ENCODE measurements around the gene GALNT15. TPM values are rescaled to one million over a fixed set of nuclear protein-coding genes. Genes with fewer than 3 reads are reported as not detected.

GALNT15 gene, protein sequence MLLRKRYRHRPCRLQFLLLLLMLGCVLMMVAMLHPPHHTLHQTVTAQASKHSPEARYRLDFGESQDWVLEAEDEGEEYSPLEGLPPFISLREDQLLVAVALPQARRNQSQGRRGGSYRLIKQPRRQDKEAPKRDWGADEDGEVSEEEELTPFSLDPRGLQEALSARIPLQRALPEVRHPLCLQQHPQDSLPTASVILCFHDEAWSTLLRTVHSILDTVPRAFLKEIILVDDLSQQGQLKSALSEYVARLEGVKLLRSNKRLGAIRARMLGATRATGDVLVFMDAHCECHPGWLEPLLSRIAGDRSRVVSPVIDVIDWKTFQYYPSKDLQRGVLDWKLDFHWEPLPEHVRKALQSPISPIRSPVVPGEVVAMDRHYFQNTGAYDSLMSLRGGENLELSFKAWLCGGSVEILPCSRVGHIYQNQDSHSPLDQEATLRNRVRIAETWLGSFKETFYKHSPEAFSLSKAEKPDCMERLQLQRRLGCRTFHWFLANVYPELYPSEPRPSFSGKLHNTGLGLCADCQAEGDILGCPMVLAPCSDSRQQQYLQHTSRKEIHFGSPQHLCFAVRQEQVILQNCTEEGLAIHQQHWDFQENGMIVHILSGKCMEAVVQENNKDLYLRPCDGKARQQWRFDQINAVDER
- 0.21 and 0.24 TPM in 2 replicates for total RNA-seq

DNA sequence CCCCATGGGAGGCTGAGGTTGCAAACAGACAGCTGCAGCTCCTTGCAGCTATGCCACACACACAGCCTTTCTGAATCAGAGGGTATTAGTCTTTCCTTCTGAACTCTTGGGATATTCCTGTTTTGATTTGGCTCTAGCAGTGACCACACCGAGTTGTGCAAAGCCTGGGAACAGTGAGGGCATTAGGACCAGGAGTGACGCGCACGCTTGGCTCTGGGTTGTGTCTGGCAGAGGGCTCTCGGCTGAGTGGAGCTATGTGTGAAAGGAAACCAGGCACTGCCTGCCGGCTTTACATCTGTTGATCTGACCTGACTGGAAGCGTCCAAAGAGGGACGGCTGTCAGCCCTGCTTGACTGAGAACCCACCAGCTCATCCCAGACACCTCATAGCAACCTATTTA lies at the start of gene GALNT15:
TSS of gene GALNT15 (plus strand) at position 292 of the 400 bp plus-strand sequence. CDS start 472 bp downstream, outside the sequence.

DNA sequence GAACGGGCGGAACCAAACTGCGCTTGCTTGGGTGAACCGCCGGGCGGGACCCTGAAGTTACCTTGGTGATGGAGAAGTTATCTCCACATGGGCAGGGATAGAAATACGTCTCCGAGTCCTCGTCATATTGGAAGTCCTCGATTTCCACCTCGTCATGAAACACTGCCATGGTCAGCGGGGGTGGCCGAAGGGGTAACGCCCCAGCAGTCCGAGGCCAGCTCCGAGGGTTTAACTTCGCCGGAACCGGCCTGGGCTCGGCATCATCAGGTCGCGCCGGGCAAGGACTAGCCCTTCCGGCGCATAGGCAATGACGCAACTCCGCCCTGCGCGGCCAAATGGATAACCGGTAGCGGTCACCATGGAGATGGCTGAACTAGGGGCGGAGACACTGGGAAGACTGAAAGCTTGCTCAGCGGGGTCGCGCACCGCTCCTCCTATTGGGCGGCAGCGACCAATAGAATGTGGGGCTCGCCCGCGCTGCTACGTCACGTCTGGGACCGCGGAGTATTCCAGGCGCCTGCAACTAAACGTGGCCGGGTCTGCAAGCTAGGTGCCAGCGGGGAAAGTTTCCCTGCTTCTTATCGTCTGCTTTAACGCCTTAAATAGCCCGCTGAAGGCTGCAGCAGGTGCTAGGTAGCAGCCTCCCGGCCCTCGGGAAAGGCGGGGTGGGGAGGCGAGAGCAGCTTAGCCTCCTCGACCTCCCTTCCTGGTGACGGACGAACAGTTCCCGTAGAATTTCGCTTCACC lies 90.4 kb downstream of the GALNT15 start, which contains the start of the genes DPH3 and OXNAD1:
TSS of gene DPH3 (minus strand) at position 236 of the 747 bp plus-strand sequence. CDS start at position 169, 67 bp downstream.
TSS of gene OXNAD1 (plus strand) at position 505 of the 747 bp plus-strand sequence. CDS start 5,741 bp downstream, outside the sequence.

Other genes with a start within 250 kb of the GALNT15 start
- gene DPH3, start 90.3 kb downstream of the GALNT15 start, total RNA-seq = 10.2 and 12.5 TPM in 2 replicates
- 11.8 and 21.7 TPM in 2 replicates for gene OXNAD1, start 90.5 kb downstream of the GALNT15 start, total RNA-seq